ENCODE measurements around the gene GREB1.

DNA sequence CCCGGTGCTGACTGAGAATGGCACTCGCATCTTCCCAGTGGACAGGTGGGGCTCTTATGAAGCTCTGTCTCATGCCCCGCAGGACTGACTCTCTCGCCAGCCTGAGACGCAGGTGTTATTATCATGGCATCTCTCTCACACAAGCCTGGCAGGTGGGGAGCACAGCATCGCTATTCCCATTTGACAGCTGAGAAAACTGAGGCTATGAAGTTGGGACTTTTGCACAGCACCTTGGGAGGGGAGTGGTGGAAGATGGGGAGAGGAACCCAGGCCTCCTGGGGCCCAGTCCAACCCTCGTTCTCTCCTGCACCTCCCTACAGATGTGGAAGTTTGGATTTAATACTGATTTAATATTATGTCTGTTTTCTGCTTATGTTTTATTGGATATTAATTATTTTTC lies 145.2 kb downstream of the GREB1 start:
- TF ChIP-seq, protein P1, sequence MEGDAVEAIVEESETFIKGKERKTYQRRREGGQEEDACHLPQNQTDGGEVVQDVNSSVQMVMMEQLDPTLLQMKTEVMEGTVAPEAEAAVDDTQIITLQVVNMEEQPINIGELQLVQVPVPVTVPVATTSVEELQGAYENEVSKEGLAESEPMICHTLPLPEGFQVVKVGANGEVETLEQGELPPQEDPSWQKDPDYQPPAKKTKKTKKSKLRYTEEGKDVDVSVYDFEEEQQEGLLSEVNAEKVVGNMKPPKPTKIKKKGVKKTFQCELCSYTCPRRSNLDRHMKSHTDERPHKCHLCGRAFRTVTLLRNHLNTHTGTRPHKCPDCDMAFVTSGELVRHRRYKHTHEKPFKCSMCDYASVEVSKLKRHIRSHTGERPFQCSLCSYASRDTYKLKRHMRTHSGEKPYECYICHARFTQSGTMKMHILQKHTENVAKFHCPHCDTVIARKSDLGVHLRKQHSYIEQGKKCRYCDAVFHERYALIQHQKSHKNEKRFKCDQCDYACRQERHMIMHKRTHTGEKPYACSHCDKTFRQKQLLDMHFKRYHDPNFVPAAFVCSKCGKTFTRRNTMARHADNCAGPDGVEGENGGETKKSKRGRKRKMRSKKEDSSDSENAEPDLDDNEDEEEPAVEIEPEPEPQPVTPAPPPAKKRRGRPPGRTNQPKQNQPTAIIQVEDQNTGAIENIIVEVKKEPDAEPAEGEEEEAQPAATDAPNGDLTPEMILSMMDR (IDR thresholded peaks at IDR 0.05; ENCODE audit: insufficient read depth, low read length, poor library complexity, severe bottlenecking), result no peak
- TF ChIP-seq EZH2phosphoT487 (conservative IDR thresholded peaks at IDR 0.05; ENCODE audit: low read length), result no peak
